GM19397 (cell line): ENCODE results near the gene HMG20B.
"Not testable (repeated sequence)": the region's sequence is repeated elsewhere in the genome, so short reads cannot be mapped to it uniquely, and the experiment has no call there.

Experiments
- ATAC-seq: cut with Tn5 transposase; IDR thresholded peaks from one replicate; pipeline ENCODE4 v1.9.1; 2021; ENCODE audit warnings: mild to moderate bottlenecking, moderate library complexity; ENCODE audit not compliant: unreplicated experiment

Gene HMG20B

DNA sequence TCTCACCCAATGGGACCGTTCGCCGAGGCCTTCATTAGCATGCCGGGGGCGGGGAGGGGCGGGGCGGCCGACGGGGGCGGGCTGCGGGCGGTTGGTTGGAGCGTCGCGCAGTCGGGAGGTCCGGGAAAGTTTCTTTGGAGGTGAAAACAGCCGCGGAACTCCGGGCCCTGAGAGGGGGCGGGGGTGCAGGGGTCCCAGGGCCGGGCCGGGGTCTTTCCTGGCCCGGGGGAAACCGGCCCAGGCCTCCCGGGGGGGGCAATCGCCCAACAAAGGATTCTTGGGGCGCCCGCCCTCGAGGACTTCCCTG, at the start of gene HMG20B:
Gene HMG20B, plus strand, starts transcription at position 90 of the 307 bp plus-strand sequence. CDS start 366 bp downstream, outside the sequence.
- ATAC-seq: no peak

- no peak for ATAC-seq
Measured at GRCh38 chr19:3523361-3524077, 49.2 kb upstream of the HMG20B start.

DNA sequence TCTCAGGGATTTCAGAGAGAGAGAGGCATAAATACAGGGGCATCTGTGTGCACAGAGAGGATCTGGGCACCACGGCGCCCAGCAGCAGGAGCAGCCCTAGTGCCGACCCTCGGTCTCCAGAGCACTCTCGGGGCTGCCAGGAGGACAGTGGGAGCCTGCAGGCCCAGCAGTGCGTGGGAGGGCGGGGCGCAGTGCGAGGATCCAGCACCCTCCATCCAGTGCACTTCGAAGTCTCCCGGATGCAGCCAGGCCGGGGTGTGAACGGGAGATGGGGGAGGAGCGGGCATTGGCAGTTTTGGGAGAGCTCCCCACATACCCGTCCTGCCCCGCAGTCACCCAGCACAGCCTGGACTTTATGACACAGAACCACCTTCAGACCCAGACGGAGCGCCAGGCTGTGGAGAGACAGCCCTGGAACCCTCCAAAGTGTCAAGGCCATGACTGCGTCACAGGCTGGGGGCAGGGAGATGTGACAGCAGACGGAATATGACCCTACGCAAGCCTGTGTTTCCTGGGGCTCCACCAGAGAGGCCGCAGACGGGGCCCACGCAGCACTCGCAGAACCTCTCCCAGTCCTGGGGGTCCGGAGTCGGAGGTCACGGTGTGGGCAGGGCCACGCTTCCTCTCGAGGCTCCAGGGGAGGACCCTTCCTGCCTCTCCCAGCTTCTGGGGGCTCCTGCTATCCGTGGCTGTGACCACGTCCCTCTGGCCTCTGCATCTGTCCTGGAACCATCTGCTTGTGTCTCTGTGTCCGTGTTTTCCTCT, 48.5 kb upstream of the HMG20B start:
- ATAC-seq: no peak

DNA sequence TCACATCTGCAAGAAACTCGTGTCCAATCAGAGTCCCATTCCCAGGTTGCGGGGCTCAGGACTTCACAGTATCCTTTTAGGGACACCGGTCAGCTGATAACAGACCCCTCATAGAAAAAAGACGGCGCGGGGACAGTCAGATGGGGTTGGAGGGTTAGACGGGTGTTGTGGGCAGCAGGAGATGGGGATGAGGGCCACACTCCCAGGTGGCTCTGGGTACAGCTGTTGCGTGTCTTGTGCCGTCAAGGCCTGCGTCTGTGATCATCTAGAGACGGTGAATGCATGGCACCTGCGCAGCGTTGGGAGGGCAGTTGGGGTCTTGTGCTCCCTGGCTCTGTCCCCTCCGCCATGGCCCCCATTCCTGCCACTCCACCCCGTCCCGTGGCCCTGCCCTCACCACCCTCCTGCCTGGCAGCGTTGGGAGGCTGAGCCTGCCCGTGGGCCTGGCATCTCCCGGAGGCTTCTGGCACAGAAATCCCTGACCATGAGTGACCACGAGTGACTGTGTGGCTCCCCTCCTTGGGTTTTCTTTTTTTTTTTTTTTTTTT, 47.8 kb upstream of the HMG20B start:
- ATAC-seq: no peak

DNA sequence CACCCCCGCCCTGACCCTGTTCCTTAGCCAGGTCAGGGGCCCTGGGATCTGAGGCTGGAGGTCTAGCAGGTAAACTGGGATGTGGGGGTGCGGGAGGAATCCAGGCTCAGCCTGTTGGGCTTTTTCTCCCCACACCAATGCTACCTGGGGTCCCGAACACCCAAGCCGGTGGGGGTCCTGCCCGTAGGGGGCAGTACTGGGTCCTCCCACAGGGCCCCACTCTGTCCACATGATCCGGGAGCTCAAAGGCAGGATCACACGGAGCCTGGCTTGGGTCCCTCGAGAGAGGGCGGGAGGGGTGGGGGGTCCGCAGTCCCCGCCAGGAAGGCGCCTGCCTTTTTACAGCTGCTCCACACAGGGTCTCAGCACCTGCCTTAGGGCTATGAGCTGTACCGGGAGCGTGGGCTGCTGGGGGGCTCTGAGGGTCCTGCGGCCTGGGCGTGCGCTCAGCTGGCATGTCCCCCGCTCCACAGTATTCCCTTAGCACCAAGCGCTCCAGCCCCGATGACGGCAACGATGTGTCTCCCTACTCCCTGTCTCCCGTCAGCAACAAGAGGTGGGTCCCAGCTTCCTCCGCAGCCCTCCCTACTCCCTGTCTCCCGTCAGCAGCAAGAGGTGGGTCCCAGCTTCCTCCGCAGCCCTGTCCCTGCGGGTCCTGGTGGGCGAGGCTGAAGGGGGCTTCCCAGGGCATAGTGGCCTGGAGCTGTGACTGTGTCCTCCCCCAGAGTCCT, 46.1 kb upstream of the HMG20B start:
- no peak for ATAC-seq

- no peak for ATAC-seq
Measured at GRCh38 chr19:3527238-3527910, 45.4 kb upstream of the HMG20B start.

- ATAC-seq: no peak
Measured at GRCh38 chr19:3528080-3528479, 44.7 kb upstream of the HMG20B start.

DNA sequence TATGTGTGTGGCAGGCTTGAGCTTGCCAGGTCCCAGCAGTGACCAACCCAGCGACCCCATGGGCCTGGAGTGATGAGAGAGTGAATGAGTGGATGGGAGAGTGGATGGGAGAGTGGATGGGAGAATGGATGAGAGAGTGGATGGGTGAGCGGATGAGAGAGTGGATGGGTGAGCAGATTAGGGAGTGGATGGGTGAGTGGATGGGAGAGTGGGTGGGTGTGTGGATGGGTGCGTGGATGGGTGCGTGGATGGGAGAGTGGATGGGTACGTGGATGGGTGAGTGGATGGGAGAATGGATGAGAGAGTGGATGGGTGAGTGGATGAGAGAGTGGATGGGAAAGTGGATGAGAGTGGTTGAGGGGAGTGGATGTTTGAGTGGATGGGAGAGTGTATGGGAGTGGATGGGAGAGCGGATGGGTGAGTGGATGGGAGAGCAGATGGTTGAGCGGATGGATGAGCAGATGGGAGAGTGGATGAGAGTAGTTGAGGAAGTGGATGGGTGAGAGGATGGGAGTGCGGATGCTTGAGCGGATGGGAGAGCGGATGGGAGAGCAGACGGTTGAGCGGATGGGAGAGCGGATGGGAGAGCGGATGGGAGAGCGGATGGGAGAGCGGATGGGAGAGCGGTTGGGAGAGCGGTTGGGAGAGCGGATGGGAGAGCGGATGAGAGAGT, 44.1 kb upstream of the HMG20B start:
- ATAC-seq: no peak

GRCh38 chr19:3529299-3529698, 43.4 kb upstream of the HMG20B start:
- ATAC-seq: not testable (repeated sequence)

DNA sequence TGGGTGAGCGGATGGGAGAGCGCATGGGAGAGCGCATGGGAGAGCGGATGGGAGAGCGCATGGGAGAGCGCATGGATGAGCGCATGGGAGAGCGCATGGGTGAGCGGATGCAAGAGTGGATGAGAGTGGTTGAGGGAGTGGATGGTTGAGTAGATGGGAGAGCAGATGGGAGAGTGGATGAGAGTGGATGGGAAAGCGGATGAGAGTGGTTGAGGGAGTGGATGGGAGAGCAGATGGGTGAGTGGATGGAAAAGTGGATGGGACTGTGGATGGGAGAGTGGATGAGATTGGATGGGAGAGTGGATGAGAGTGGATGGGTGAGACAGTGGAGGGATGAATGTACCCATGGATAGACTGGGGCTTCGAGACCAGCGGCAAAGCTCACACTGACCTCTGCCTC, 42.4 kb upstream of the HMG20B start:
- no peak for ATAC-seq

DNA sequence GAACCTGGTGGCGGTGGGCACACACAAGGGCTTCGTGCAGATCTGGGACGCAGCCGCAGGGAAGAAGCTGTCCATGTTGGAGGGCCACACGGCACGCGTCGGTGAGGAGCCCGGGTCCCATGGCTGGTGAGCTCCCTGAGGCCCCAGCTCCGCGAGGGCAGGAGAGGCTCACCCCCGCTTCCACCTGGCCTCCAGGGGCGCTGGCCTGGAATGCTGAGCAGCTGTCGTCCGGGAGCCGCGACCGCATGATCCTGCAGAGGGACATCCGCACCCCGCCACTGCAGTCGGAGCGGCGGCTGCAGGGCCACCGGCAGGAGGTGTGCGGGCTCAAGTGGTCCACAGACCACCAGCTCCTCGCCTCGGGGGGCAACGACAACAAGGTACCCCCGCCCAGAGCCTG, 41.0 kb upstream of the HMG20B start:
- no peak for ATAC-seq

GRCh38 chr19:3532154-3532786, 40.5 kb upstream of the HMG20B start:
- ATAC-seq: no peak

DNA sequence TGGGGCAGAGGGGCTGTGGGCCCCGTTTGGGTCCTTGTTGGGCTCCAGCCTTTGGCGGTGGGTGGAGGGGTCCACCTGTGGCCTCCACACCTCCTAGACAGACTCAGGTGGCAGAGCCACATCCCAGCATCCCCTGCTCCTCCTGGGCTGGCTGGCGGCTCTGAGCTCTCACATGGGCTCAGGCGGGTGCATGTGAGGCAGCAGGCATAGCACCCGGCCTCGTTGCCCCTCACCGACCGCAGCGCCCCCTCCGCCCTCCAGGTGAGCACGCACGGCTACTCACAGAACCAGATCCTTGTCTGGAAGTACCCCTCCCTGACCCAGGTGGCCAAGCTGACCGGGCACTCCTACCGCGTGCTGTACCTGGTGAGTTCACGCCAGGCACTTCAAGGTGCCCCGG, 39.7 kb upstream of the HMG20B start:
- no peak for ATAC-seq

GRCh38 chr19:3533563-3534216, 39.1 kb upstream of the HMG20B start:
- ATAC-seq: no peak

- no peak for ATAC-seq
Measured at GRCh38 chr19:3534375-3535234, 38.1 kb upstream of the HMG20B start.

- no peak for ATAC-seq
Measured at GRCh38 chr19:3535235-3535535, 37.6 kb upstream of the HMG20B start.

DNA sequence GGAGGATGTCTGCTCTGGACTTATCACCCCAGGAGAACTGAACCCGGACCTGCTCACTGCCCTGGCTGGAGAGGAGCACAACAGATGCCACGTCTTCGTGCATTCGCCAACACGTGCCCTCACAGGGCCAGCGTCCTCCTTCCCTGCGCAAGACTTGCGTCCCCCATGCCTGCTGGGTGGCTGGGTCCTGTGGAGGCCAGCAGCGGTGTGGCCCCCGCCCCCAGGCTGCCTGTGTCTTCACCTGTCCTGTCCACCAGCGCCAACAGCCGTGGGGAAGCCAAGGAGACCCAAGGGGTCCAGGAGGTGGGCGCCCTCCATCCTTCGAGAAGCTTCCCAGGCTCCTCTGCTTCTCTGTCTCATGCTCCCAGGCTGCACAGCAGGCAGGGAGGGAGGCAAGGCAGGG, 37.2 kb upstream of the HMG20B start:
- ATAC-seq: no peak

DNA sequence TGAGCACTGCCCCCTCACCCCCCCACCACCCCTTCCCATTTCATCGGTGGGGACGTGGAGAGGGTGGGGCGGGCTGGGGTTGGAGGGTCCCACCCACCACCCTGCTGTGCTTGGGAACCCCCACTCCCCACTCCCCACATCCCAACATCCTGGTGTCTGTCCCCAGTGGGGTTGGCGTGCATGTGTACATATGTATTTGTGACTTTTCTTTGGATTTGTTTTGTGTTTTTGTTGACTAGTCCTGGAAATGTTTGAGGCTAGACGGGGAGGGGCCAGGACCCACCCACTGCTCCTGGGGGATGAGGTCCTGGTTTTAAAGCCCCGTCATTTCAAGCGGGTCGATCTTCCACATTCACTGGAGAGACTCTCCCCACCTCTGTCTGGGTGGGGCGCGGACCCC, 36.8 kb upstream of the HMG20B start:
- ATAC-seq: no peak
